COR-L47 (cell line): ENCODE data around the gene NHLRC3.
"Not testable (repeated sequence)": the region's sequence is repeated elsewhere in the genome, so short reads cannot be mapped to it uniquely, and the experiment has no call there.

Source experiments
- DNase-seq: peaks from one replicate; lab custom pipeline; 2025; lab: John Stamatoyannopoulos, UW

The NHLRC3 gene

GRCh38 chr13:39037880-39038568 lies at the start of gene NHLRC3, which contains the start of gene PROSER1:
TSS of gene NHLRC3 (plus strand) at chr13:39038456. CDS start at chr13:39038640, 184 bp downstream.
TSS of gene PROSER1 (minus strand) at chr13:39038089. CDS start at chr13:39037242, 847 bp downstream.
- DNase-seq = peak; percentile 95

GRCh38 chr13:38990693-38991092 lies 47.6 kb upstream of the NHLRC3 start, which contains the start of gene STOML3:
TSS of gene STOML3 (minus strand) at chr13:38990831. CDS start at chr13:38990721, 110 bp downstream.
- DNase-seq = no peak

GRCh38 chr13:38993381-38993780 lies 44.9 kb upstream of the NHLRC3 start:
- no peak for DNase-seq

- DNase-seq = no peak
Observed at GRCh38 chr13:38998739-38999138, 39.5 kb upstream of the NHLRC3 start.

- DNase-seq = not testable (repeated sequence)
Observed at GRCh38 chr13:39006371-39007111, 31.7 kb upstream of the NHLRC3 start.

- no peak for DNase-seq
Observed at GRCh38 chr13:39012608-39013007, 25.6 kb upstream of the NHLRC3 start.

GRCh38 chr13:39013462-39013861 lies 24.8 kb upstream of the NHLRC3 start:
- no peak for DNase-seq

GRCh38 chr13:39016087-39016486 lies 22.2 kb upstream of the NHLRC3 start:
- DNase-seq = no peak

GRCh38 chr13:39016787-39017186 lies 21.5 kb upstream of the NHLRC3 start:
- DNase-seq = peak; percentile 42

GRCh38 chr13:39020853-39021462 lies 17.3 kb upstream of the NHLRC3 start:
- no peak for DNase-seq

- DNase-seq = no peak
Observed at GRCh38 chr13:39023316-39023715, 14.9 kb upstream of the NHLRC3 start.

GRCh38 chr13:39023761-39024160 lies 14.5 kb upstream of the NHLRC3 start:
- DNase-seq = no peak

- DNase-seq = no peak
Observed at GRCh38 chr13:39025433-39025839, 12.8 kb upstream of the NHLRC3 start.

- no peak for DNase-seq
Observed at GRCh38 chr13:39032150-39032549, 6.1 kb upstream of the NHLRC3 start.

- DNase-seq = no peak
Observed at GRCh38 chr13:39034085-39034484, 4.2 kb upstream of the NHLRC3 start.

- no peak for DNase-seq
Observed at GRCh38 chr13:39035204-39035603, 3.1 kb upstream of the NHLRC3 start.

- DNase-seq = no peak
Observed at GRCh38 chr13:39035799-39036198, 2.5 kb upstream of the NHLRC3 start.

- DNase-seq = no peak
Observed at GRCh38 chr13:39036212-39036611, 2.0 kb upstream of the NHLRC3 start.

- peak; percentile 65 for DNase-seq
Observed at GRCh38 chr13:39037410-39037879, 811 bp upstream of the NHLRC3 start.

- DNase-seq = no peak
Observed at GRCh38 chr13:39038569-39039030, 344 bp downstream of the NHLRC3 start.

GRCh38 chr13:39039041-39039440 lies 785 bp downstream of the NHLRC3 start:
- DNase-seq = no peak

GRCh38 chr13:39040206-39040605 lies 1.9 kb downstream of the NHLRC3 start:
- DNase-seq = no peak

GRCh38 chr13:39044536-39044935 lies 6.3 kb downstream of the NHLRC3 start:
- no peak for DNase-seq
